Measurements from ENCODE around the gene CNTNAP2.

The CNTNAP2 gene

GRCh38 chr7:146417176-146417575 lies 300.6 kb downstream of the CNTNAP2 start:
- Histone ChIP-seq H3K9ac (no peak overlapping the region), H3K27ac (no peak overlapping the region), H3K4me1 (ENCODE audit: low read depth, poor library complexity, severe bottlenecking) (no peaks in the 10 kb centered on the region), H4K20me1 (ENCODE audit: insufficient read depth) (no peaks in the 10 kb centered on the region), H3K79me2 (ENCODE audit: insufficient read depth, low read depth) (no peaks in the 10 kb centered on the region), H2AFZ (ENCODE audit: low read depth) (no peak overlapping the region), H3K4me2 (no peak overlapping the region), H3K4me3 (IDR thresholded peaks at IDR 0.05; ENCODE audit: insufficient read depth, low read depth, low read length) (no peak overlapping the region), H3K36me3 (ENCODE audit: insufficient read depth) (no peaks in the 10 kb centered on the region), H3K27me3 (ENCODE audit: insufficient read depth, low read depth) (no peaks in the 10 kb centered on the region)
- TF ChIP-seq, protein P1, sequence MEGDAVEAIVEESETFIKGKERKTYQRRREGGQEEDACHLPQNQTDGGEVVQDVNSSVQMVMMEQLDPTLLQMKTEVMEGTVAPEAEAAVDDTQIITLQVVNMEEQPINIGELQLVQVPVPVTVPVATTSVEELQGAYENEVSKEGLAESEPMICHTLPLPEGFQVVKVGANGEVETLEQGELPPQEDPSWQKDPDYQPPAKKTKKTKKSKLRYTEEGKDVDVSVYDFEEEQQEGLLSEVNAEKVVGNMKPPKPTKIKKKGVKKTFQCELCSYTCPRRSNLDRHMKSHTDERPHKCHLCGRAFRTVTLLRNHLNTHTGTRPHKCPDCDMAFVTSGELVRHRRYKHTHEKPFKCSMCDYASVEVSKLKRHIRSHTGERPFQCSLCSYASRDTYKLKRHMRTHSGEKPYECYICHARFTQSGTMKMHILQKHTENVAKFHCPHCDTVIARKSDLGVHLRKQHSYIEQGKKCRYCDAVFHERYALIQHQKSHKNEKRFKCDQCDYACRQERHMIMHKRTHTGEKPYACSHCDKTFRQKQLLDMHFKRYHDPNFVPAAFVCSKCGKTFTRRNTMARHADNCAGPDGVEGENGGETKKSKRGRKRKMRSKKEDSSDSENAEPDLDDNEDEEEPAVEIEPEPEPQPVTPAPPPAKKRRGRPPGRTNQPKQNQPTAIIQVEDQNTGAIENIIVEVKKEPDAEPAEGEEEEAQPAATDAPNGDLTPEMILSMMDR (conservative IDR thresholded peaks at IDR 0.05; ENCODE audit: low read depth, low read length), result no peak

DNA sequence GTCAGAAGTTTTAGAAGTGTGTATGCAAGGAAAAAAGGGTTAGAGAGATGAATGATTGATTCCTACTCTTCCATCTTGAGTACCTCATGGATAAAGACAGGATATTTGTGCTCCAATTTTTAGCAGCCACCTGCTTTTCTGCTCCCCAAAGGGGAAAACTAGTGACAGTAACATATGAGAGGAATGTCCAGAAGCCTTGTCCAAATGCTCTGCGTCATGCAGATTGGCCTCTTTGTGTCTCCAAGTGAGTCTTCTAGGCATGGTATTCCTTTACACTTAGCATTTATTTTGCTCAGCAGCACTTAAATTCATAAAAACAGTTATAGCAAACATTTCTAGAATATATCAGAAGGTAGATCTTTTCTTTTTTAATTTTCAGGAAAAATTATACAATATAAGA lies 306.8 kb downstream of the CNTNAP2 start:
- Histone ChIP-seq H3K27me3 (ENCODE audit: insufficient read depth, low read depth) (no peaks in the 10 kb centered on the region), H2AFZ (ENCODE audit: low read depth) (no peak overlapping the region), H3K9ac (no peak overlapping the region), H3K4me3 (IDR thresholded peaks at IDR 0.05; ENCODE audit: insufficient read depth, low read depth, low read length) (no peak overlapping the region), H3K4me1 (ENCODE audit: low read depth, poor library complexity, severe bottlenecking) (no peaks in the 10 kb centered on the region), H4K20me1 (ENCODE audit: insufficient read depth) (no peaks in the 10 kb centered on the region), H3K27ac (no peak overlapping the region), H3K36me3 (ENCODE audit: insufficient read depth) (no peaks in the 10 kb centered on the region), H3K4me2 (no peak overlapping the region), H3K79me2 (ENCODE audit: insufficient read depth, low read depth) (no peaks in the 10 kb centered on the region)
- TF ChIP-seq, protein P1 (conservative IDR thresholded peaks at IDR 0.05; ENCODE audit: low read depth, low read length), result no peak

GRCh38 chr7:146424084-146424483 lies 307.5 kb downstream of the CNTNAP2 start:
- Histone ChIP-seq H3K9ac (no peak overlapping the region), H3K4me1 (ENCODE audit: low read depth, poor library complexity, severe bottlenecking) (no peaks in the 10 kb centered on the region), H2AFZ (ENCODE audit: low read depth) (no peak overlapping the region), H3K4me3 (IDR thresholded peaks at IDR 0.05; ENCODE audit: insufficient read depth, low read depth, low read length) (no peak overlapping the region), H4K20me1 (ENCODE audit: insufficient read depth) (no peaks in the 10 kb centered on the region), H3K27ac (no peak overlapping the region), H3K36me3 (ENCODE audit: insufficient read depth) (no peaks in the 10 kb centered on the region), H3K79me2 (ENCODE audit: insufficient read depth, low read depth) (no peaks in the 10 kb centered on the region), H3K4me2 (no peak overlapping the region), H3K27me3 (ENCODE audit: insufficient read depth, low read depth) (no peaks in the 10 kb centered on the region)
- TF ChIP-seq, protein P1 (conservative IDR thresholded peaks at IDR 0.05; ENCODE audit: low read depth, low read length), result no peak

DNA sequence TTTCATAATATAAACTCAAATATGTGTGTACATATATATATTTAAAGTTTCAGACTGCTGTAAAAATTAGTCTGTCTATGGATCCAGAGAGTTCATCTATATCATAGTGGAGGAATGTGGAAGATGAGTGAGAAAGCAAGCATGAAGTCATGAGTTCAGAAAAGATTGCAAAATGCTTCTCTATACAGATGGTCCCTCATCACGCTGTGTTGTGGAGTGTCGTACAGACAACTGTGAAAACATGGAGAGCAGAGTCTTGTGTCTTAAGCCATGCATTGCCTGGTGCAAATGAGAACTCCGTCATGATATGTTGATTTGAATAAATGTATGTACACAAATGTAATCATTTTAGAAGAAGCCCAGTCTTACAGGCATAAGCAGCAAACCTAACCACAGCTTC lies 316.9 kb downstream of the CNTNAP2 start:
- H3K79me2 ChIP-seq (ENCODE audit: insufficient read depth, low read depth), result no peaks in the 10 kb centered on the region
- no peak overlapping the region for H2AFZ ChIP-seq (ENCODE audit: low read depth)
- H3K4me1 ChIP-seq (ENCODE audit: low read depth, poor library complexity, severe bottlenecking), result no peaks in the 10 kb centered on the region
- H3K27me3 ChIP-seq (ENCODE audit: insufficient read depth, low read depth), result no peaks in the 10 kb centered on the region
- no peaks in the 10 kb centered on the region for H3K36me3 ChIP-seq (ENCODE audit: insufficient read depth)
- H4K20me1 ChIP-seq (ENCODE audit: insufficient read depth), result no peaks in the 10 kb centered on the region
- TF ChIP-seq, protein P1 (conservative IDR thresholded peaks at IDR 0.05; ENCODE audit: low read depth, low read length), result no peak
- H3K4me3 ChIP-seq (IDR thresholded peaks at IDR 0.05; ENCODE audit: insufficient read depth, low read depth, low read length), result no peak overlapping the region
- H3K4me2 ChIP-seq, result no peak overlapping the region
- H3K9ac ChIP-seq, result no peak overlapping the region
- no peak overlapping the region for H3K27ac ChIP-seq

All from KMS-11 (cell line).